ENCODE results near the gene PPEF2. TPM values are rescaled to one million over a fixed set of nuclear protein-coding genes. Genes with fewer than 3 reads are reported as not detected.
A peak's percentile ranks its signal among the peaks of the same experiment; 100 is the strongest.

Gene PPEF2
- total RNA-seq, 1 experiment from 2014 or later, result not detected

- CTCF ChIA-PET, result interaction anchor here (0.6 kb wide), 1 partner anchor 621 kb away, joined by 3 read pairs; no protein-coding TSS in a partner anchor
These were observed 33.2 kb downstream of the PPEF2 start for GRCh38 chr4:75869100-75869499.

GRCh38 chr4:75867130-75867529 is 35.1 kb downstream of the PPEF2 start:
- no TSS peak for BruUV-seq (replicated peaks)
- DNase-seq, result no peak

More at GRCh38 chr4:75869100-75869499, 33.2 kb downstream of the PPEF2 start:
- Histone ChIP-seq H3K4me1 (replicated peaks; ENCODE audit: insufficient read depth) (no peaks in the 10 kb centered on the region), H2AFZ (no peak overlapping the region), H3K36me3 (ENCODE audit: low read depth) (no peaks in the 10 kb centered on the region), H3K4me2 (no peak overlapping the region), H3F3A (ENCODE audit: insufficient read depth, low read depth) (no peaks in the 10 kb centered on the region), H3K9me2 (ENCODE audit: insufficient read depth) (no peaks in the 10 kb centered on the region), H3K27me3 (ENCODE audit: insufficient read depth, low read depth) (no peaks in the 10 kb centered on the region), H4K20me1 (ENCODE audit: insufficient read depth) (no peaks in the 10 kb centered on the region), H3K79me2 (ENCODE audit: low read depth) (no peaks in the 10 kb centered on the region), H3K4me3 (no peak overlapping the region), H3K27ac (no peak overlapping the region), H3K9me3 (ENCODE audit: insufficient read depth, low read depth) (no peaks in the 10 kb centered on the region)
- TF ChIP-seq CTCF (conservative IDR thresholded peaks at IDR 0.05) (no peak), EZH2 (IDR thresholded peaks at IDR 0.05; ENCODE audit: low read depth) (no peak)
- no peak for DNase-seq
- BruUV-seq (replicated peaks), result no TSS peak
- POLR2A ChIA-PET (ENCODE audit: unreplicated experiment), result no interaction called here
- intact Hi-C loops (cut with micrococcal nuclease; ENCODE audit: unreplicated experiment), result no loop called here

GRCh38 chr4:75860606-75861005 is 41.6 kb downstream of the PPEF2 start:
- TF ChIP-seq CTCF (conservative IDR thresholded peaks at IDR 0.05) (no peak), EZH2 (IDR thresholded peaks at IDR 0.05; ENCODE audit: low read depth) (no peak)
- POLR2A ChIA-PET (ENCODE audit: unreplicated experiment), result no interaction called here
- BruUV-seq (replicated peaks), result no TSS peak
- Histone ChIP-seq H3K36me3 (ENCODE audit: low read depth) (no peaks in the 10 kb centered on the region), H3F3A (ENCODE audit: insufficient read depth, low read depth) (no peaks in the 10 kb centered on the region), H2AFZ (peak overlapping the region; percentile 39; the same call in 1 of the 2 replicates), H3K79me2 (ENCODE audit: low read depth) (no peaks in the 10 kb centered on the region), H3K27ac (no peak overlapping the region), H3K9me3 (ENCODE audit: insufficient read depth, low read depth) (no peaks in the 10 kb centered on the region), H4K20me1 (ENCODE audit: insufficient read depth) (no peaks in the 10 kb centered on the region), H3K27me3 (ENCODE audit: insufficient read depth, low read depth) (no peaks in the 10 kb centered on the region), H3K9me2 (ENCODE audit: insufficient read depth) (no peaks in the 10 kb centered on the region), H3K4me2 (no peak overlapping the region), H3K4me1 (replicated peaks; ENCODE audit: insufficient read depth) (no peaks in the 10 kb centered on the region), H3K4me3 (no peak overlapping the region)
- CTCF ChIA-PET, result no interaction called here
- DNase-seq, result peak in 1 of 2 experiments; percentile 57
- intact Hi-C loops (cut with micrococcal nuclease; ENCODE audit: unreplicated experiment), result no loop called here

More at GRCh38 chr4:75867130-75867529, 35.1 kb downstream of the PPEF2 start:
- H3K9me2 ChIP-seq (ENCODE audit: insufficient read depth), result no peaks in the 10 kb centered on the region
- no peaks in the 10 kb centered on the region for H3K9me3 ChIP-seq (ENCODE audit: insufficient read depth, low read depth)
- no peaks in the 10 kb centered on the region for H3K79me2 ChIP-seq (ENCODE audit: low read depth)
- TF ChIP-seq CTCF (conservative IDR thresholded peaks at IDR 0.05) (no peak), EZH2 (IDR thresholded peaks at IDR 0.05; ENCODE audit: low read depth) (no peak)
- H3K27me3 ChIP-seq (ENCODE audit: insufficient read depth, low read depth), result no peaks in the 10 kb centered on the region
- H2AFZ ChIP-seq, result no peak overlapping the region
- H3K4me3 ChIP-seq, result no peak overlapping the region
- H3K4me1 ChIP-seq (replicated peaks; ENCODE audit: insufficient read depth), result no peaks in the 10 kb centered on the region
- POLR2A ChIA-PET (ENCODE audit: unreplicated experiment), result no interaction called here
- H3F3A ChIP-seq (ENCODE audit: insufficient read depth, low read depth), result no peaks in the 10 kb centered on the region
- no peaks in the 10 kb centered on the region for H3K36me3 ChIP-seq (ENCODE audit: low read depth)
- no peak overlapping the region for H3K4me2 ChIP-seq
- H4K20me1 ChIP-seq (ENCODE audit: insufficient read depth), result no peaks in the 10 kb centered on the region
- H3K27ac ChIP-seq, result no peak overlapping the region
- intact Hi-C loops (cut with micrococcal nuclease; ENCODE audit: unreplicated experiment), result no loop called here
- CTCF ChIA-PET, result no interaction called here

Measured in PC-9 (cell line).